Progenitor cell of endocrine pancreas (in vitro differentiated cells): ENCODE results near the gene DNAJC5. TPM values are rescaled to one million over a fixed set of nuclear protein-coding genes. Genes with fewer than 3 reads are reported as not detected.
"Not testable (repeated sequence)": the region's sequence is repeated elsewhere in the genome, so short reads cannot be mapped to it uniquely, and the experiment has no call there.

Experiments
- DNase-seq: peaks from one replicate; pipeline ENCODE4 v3.0.0; 2021; ENCODE audit warnings: low spot score; ENCODE audit not compliant: unreplicated experiment
- H3K27ac Mint-ChIP-seq: 2 replicates; pipeline ENCODE4 v1.8.0; 2021; ENCODE audit warnings: mild to moderate bottlenecking, moderate library complexity, mixed read lengths
- H3K27me3 Mint-ChIP-seq: 2 replicates; pipeline ENCODE4 v1.8.0; 2021; ENCODE audit warnings: mixed read lengths
- H3K36me3 Mint-ChIP-seq: 2 replicates; pipeline ENCODE4 v1.8.0; 2022; ENCODE audit warnings: mixed read lengths; ENCODE audit not compliant: insufficient read depth
- H3K4me1 Mint-ChIP-seq: 2 replicates; pipeline ENCODE4 v1.8.0; 2021; ENCODE audit warnings: low read depth, mixed read lengths
- H3K4me3 Mint-ChIP-seq: 2 replicates; pipeline ENCODE4 v1.8.0; 2021; ENCODE audit warnings: low read depth, mild to moderate bottlenecking, moderate library complexity, mixed read lengths
- H3K9me3 Mint-ChIP-seq: 2 replicates; pipeline ENCODE4 v1.8.0; 2021; ENCODE audit warnings: low read depth, mixed read lengths
- total RNA-seq: library from RNA; stranded (reverse); gene quantifications from 2 replicates; pipeline ENCODE4 v1.2.1, GENCODE V29; 2021
- TF ChIP-seq, protein P1 (sequence below): fragments of 200-600 bp; sonication (generic); IDR thresholded peaks from one replicate; pipeline ENCODE4 v1.5.0; 2021; ENCODE audit warnings: antibody characterized with exemption, mild to moderate bottlenecking; ENCODE audit not compliant: unreplicated experiment

DNAJC5 gene
- total RNA-seq, 1 donor from 2014 or later = 41.8 TPM

DNA sequence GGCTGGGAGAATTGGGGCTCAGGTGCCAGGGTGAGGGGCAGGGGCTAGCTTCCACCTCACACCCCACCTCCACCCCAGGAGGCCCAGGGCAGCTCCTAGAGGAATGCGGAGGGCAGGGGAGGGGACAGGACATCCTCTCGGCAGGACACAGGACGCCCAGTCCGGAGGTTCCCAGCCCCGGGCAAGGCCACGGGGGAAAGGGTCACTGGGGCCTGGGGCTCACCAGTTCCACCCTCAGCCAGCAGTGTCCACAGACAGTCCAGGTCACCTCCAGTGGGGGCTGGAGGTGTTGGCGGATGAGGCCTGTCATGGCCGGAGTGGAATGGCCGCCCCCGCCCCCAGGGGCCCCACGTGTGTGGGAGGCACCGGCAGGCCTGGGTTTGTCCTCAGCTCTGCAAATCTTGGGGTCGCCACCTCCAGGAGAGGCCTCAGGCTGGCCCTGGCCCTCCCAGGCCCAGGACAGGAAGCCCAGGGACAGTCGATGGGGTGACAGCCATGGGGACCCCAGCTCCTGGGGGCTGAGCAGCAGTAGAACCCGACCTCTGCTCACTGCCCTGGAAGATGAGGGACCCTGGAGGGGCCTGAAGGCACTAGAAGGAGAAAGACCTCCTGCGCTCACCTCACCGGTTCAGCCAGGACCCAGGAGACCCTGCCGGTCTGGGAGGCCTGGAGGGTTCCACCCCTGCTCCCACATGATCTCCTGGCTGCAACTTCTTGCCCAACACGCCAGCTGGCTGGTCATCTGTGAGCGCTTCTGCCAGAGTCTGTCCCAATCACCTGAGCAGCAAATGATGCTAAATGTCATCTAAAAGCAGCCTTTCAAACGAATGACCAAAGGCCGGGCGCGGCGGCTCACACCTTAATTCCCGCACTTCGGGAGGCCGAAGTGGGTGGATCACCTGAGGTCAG lies 46.7 kb upstream of the DNAJC5 start:
- Mint-ChIP-seq H3K9me3 (no peaks in the 10 kb centered on the region), H3K27me3 (peaks cover 13% of the 10 kb centered on the region), H3K4me1 (peaks cover 2% of the 10 kb centered on the region), H3K27ac (no peak overlapping the region), H3K4me3 (no peak overlapping the region), H3K36me3 (no peaks in the 10 kb centered on the region)
- TF ChIP-seq, protein P1, sequence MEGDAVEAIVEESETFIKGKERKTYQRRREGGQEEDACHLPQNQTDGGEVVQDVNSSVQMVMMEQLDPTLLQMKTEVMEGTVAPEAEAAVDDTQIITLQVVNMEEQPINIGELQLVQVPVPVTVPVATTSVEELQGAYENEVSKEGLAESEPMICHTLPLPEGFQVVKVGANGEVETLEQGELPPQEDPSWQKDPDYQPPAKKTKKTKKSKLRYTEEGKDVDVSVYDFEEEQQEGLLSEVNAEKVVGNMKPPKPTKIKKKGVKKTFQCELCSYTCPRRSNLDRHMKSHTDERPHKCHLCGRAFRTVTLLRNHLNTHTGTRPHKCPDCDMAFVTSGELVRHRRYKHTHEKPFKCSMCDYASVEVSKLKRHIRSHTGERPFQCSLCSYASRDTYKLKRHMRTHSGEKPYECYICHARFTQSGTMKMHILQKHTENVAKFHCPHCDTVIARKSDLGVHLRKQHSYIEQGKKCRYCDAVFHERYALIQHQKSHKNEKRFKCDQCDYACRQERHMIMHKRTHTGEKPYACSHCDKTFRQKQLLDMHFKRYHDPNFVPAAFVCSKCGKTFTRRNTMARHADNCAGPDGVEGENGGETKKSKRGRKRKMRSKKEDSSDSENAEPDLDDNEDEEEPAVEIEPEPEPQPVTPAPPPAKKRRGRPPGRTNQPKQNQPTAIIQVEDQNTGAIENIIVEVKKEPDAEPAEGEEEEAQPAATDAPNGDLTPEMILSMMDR = no peak
- no peak for DNase-seq

DNA sequence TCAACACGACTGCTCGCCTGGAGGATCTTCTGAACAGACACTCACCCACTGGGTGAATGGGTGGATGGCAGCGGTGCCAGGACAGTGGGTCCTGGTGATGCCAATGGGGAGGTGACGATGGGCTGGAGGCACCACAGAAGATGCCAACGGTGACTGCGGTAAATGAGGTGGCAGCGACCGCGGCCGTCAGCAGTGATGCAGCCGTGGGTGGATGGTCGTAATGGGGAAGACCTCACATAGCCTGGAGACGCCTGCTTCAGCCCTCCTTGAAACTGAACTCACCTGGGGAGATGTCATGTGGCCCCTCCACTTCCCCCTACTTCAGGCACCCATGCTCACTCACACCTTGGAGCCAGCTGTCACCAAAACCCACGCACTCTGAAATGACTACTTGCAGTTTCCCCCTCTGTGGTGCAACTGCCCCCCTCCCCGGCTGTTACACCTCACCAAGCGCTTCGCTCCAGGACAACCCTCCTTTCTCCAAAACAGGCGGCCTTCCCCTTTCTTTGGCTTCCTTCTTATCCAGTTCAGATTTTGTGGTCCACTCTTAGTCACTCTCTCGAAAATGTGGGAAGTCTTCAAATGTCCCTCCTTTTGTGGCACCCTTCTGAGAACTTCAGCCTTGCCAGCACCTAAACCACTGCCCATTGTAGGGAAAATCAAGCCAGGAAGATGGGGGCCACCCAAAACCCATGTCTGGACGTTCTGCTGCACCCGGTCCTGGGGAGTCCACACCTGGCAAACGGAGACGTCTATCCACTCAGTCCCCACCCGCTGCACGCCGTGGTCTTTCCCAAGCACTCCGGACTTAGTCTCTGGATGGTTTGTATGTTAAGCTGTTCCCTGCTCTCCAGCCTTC lies 44.0 kb upstream of the DNAJC5 start:
- Mint-ChIP-seq H3K27ac (no peak overlapping the region), H3K36me3 (no peaks in the 10 kb centered on the region), H3K27me3 (peaks cover 7% of the 10 kb centered on the region), H3K9me3 (no peaks in the 10 kb centered on the region), H3K4me3 (no peak overlapping the region), H3K4me1 (peaks cover 2% of the 10 kb centered on the region)
- DNase-seq = no peak
- TF ChIP-seq, protein P1 = no peak

DNA sequence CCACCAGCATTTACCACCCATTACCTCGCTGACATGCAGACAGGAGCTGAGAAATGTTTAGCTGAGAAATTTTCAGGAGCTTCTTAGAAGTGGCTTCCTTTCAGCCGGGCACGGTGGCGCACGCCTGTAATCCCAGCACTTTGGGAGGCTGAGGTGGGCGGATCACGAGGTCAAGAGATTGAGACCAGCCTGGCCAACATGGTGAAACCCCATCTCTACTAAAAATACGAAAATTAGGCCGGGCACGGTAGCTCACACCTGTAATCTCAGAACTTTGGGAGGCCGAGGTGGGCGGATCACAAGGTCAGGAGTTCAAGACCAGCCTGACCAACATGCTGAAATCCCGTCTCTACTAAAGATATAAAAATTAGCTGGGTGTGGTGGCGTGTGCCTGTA lies 43.4 kb upstream of the DNAJC5 start:
- DNase-seq, H3K4me1 Mint-ChIP-seq, H3K36me3 Mint-ChIP-seq, H3K27me3 Mint-ChIP-seq, H3K4me3 Mint-ChIP-seq, H3K27ac Mint-ChIP-seq, H3K9me3 Mint-ChIP-seq: not testable (repeated sequence)

DNA sequence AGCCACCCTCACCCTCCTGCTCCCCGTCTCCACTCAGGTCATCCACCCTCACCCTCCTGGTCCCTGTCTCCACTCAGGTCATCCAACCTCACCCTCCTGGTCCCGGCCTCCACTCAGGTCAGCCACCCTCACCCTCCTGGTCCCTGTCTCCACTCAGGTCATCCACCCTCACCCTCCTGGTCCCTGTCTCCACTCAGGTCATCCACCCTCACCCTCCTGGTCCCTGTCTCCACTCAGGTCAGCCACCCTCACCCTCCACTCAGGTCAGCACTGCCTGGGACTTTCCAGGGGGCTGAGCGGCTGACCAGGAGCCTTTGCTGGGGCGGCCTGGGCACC lies 41.2 kb upstream of the DNAJC5 start:
- H3K27ac Mint-ChIP-seq, H3K9me3 Mint-ChIP-seq, H3K36me3 Mint-ChIP-seq, H3K4me1 Mint-ChIP-seq, H3K4me3 Mint-ChIP-seq, DNase-seq: not testable (repeated sequence)
- H3K27me3 Mint-ChIP-seq = peaks cover 11% of the 10 kb centered on the region

DNA sequence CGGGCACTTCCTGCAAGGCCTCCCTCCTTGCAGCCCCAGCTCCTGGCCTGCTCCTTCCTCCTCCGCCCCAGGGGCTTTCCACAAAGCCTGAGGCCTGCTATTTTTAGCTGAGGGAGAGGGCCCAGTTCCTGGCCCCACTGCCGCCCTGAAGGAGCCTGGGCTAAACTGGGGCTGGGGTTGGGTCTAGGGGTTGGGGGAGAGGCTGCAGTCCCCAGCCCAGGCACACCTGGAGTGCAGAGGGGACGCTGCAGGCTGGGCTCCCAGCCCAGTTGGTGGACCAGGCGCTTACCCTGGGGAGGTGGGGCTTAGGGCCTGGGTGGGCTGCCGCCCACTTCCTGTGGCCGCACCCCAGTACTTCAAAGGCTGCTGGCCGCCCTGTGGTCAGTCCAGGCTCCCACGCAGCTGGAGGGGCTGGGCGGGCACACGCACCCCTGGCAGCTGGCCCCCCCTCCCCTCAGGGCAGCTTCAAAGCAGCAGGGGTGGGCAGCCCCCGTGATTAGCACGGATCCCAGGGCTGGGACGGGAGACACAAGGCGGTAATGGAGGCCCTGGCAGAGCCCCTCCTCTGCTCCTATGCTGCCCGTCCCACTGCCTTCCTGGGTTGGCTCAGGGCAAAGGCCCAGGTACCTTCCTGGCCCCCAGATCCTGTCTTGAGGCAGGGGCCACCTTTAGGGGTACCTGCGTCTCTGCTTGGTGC lies 40.7 kb upstream of the DNAJC5 start:
- Mint-ChIP-seq H3K36me3 (no peaks in the 10 kb centered on the region), H3K4me1 (peaks cover 8% of the 10 kb centered on the region), H3K27ac (no peak overlapping the region), H3K27me3 (peaks cover 11% of the 10 kb centered on the region), H3K9me3 (no peaks in the 10 kb centered on the region), H3K4me3 (no peak overlapping the region)
- DNase-seq = no peak
- TF ChIP-seq, protein P1 = no peak

DNA sequence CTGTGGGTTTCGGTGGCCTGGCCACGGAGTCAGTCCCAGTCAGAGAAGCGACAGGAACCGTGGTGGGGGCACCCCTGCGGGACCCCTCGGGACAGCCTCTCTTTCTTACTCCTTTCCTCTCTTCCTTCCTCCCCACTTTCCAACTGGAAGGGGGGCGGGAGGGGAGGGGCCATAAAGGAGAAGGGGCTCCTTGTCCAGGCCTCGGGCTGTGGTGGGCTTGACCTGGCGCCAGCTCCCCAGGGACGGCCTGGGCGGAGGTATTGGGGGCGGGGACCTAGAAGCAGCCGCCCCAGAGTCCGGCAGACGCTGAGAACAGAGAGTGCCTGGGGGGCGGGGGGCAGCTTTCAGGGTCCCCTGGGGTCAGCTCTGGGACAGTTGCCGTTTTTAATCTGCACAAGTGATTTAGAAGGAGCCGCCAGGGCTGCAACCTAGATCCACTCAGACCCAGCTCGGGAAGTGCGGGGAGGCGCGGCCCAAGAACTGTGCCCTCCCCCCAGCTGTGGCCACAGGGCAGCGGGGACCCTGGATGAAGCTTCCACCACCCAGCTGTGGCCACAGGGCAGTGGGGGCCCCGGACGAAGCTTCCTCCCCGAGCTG lies 40.1 kb upstream of the DNAJC5 start:
- H3K4me3 Mint-ChIP-seq = no peak overlapping the region
- H3K36me3 Mint-ChIP-seq = no peaks in the 10 kb centered on the region
- TF ChIP-seq, protein P1 = no peak
- no peak overlapping the region for H3K27ac Mint-ChIP-seq
- no peaks in the 10 kb centered on the region for H3K9me3 Mint-ChIP-seq
- DNase-seq = no peak
- peaks cover 11% of the 10 kb centered on the region for H3K27me3 Mint-ChIP-seq
- H3K4me1 Mint-ChIP-seq = peaks cover 8% of the 10 kb centered on the region
